Astrocyte of the spinal cord (primary cell): ENCODE data around the gene SOX11.

ENCODE experiments used
- DNase-seq: peaks from one replicate; pipeline ENCODE4 v3.0.0; 2011; ENCODE audit warnings: low read depth, low spot score
- H3K4me3 ChIP-seq: 2 replicates; pipeline ENCODE4 v1.5.1; 2011; ENCODE audit warnings: low read depth, mild to moderate bottlenecking, low read length, moderate library complexity
- in situ Hi-C: cut with HindIII; loops from 2 replicates; pipeline ENCODE4 v1.10.0; 2017; ENCODE audit warnings: low sequenced_read_pairs
- TF ChIP-seq, protein P1 (sequence below): IDR thresholded peaks from 2 replicates; pipeline ENCODE4 v1.5.1; 2012; ENCODE audit warnings: low read depth, mild to moderate bottlenecking, low read length, inconsistent platforms

SOX11 gene

DNA sequence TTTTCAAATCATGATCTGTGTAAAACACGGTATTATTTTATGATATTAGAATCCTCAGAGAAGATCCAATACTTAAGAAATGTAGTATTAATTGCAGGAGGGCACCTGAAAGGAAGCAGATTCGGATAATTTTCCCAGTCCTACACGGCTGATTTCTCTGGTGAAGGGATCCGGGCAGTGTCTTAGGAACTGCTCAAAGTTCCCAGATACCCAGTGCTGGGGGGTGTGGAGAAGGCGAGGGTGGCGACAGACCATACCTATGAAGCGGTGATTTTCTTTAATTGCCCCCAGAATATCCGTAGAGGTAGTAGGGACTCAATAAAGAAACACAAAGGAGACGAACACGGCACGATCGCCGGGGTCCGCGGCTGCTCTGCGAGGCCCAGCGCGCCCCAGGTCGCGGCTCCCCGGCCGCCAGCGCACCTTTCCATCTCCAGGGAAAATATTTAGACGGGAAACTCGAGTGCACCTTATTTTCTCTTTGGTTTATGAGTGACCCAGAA, 1.4 kb upstream of the SOX11 start:
- in situ Hi-C loops = no loop called here
- H3K4me3 ChIP-seq = peak overlapping the region; percentile 81
- peak; percentile 30 for DNase-seq
- TF ChIP-seq, protein P1, sequence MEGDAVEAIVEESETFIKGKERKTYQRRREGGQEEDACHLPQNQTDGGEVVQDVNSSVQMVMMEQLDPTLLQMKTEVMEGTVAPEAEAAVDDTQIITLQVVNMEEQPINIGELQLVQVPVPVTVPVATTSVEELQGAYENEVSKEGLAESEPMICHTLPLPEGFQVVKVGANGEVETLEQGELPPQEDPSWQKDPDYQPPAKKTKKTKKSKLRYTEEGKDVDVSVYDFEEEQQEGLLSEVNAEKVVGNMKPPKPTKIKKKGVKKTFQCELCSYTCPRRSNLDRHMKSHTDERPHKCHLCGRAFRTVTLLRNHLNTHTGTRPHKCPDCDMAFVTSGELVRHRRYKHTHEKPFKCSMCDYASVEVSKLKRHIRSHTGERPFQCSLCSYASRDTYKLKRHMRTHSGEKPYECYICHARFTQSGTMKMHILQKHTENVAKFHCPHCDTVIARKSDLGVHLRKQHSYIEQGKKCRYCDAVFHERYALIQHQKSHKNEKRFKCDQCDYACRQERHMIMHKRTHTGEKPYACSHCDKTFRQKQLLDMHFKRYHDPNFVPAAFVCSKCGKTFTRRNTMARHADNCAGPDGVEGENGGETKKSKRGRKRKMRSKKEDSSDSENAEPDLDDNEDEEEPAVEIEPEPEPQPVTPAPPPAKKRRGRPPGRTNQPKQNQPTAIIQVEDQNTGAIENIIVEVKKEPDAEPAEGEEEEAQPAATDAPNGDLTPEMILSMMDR = no peak

DNA sequence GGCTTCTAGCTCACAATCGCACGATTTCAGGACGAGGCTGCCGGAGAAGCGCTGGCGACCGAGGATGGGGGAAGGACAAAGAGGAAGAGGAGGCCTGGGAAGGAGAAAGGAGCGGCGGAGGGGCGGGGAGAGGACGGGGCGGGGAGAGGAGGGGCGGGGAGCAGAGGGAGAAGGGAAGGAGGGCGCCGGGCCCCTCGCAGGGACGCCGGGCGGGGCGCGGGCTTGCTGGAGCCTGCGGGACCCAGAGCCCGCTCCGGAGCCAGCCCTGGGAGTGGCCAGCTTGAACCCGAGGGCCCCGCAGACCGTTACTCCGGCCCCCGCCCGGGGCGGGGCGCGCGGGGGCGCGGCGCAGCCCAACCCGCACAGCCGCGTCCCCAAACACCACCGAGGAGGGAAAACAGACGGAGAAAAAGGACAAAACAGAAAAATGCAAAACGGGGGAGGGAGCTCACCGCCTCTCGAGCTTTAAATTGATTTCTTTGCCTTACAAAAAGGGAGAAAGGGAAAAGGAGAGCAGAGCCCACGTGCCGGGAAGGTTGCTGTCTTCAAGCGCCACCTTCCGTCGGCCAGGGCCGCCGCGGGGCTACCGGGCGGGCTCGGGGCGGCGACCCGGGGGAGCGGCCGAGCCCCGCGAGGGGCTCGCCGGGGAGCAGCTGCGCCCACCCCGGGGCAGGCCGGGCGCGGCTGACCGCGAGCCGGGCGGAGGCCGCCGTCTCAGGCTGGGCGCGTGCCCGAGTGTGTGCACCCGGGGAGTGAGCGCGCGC, 781 bp upstream of the SOX11 start:
- peak overlapping the region; percentile 81 for H3K4me3 ChIP-seq
- DNase-seq = peak; percentile 81
- TF ChIP-seq, protein P1 = peak; percentile 54
- in situ Hi-C loops = no loop called here

DNA sequence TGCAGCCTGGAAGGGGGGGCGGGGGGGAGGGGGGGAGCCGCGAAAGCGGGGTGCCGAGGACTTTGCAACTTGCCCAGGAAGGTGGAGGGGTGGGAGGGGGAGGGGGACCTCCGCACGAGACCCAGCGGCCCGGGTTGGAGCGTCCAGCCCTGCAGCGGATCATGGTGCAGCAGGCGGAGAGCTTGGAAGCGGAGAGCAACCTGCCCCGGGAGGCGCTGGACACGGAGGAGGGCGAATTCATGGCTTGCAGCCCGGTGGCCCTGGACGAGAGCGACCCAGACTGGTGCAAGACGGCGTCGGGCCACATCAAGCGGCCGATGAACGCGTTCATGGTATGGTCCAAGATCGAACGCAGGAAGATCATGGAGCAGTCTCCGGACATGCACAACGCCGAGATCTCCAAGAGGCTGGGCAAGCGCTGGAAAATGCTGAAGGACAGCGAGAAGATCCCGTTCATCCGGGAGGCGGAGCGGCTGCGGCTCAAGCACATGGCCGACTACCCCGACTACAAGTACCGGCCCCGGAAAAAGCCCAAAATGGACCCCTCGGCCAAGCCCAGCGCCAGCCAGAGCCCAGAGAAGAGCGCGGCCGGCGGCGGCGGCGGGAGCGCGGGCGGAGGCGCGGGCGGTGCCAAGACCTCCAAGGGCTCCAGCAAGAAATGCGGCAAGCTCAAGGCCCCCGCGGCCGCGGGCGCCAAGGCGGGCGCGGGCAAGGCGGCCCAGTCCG, 540 bp downstream of the SOX11 start:
- in situ Hi-C loops = no loop called here
- TF ChIP-seq, protein P1 = no peak
- peak overlapping the region; percentile 81 for H3K4me3 ChIP-seq
- DNase-seq = peak; percentile 72

GRCh38 chr2:5693287-5694201, 1.4 kb downstream of the SOX11 start:
- DNase-seq = peak; percentile 49
- in situ Hi-C loops = no loop called here
- H3K4me3 ChIP-seq = peak overlapping the region; percentile 81
- TF ChIP-seq, protein P1 = no peak

DNA sequence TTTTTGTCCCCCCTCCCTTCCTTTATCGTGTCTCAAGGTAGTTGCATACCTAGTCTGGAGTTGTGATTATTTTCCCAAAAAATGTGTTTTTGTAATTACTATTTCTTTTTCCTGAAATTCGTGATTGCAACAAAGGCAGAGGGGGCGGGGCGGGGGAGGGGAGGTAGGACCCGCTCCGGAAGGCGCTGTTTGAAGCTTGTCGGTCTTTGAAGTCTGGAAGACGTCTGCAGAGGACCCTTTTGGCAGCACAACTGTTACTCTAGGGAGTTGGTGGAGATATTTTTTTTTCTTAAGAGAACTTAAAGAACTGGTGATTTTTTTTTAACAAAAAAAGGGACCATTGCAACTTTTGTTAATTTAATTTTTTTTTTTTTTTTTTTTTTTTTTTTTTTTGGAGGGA, 2.1 kb downstream of the SOX11 start:
- in situ Hi-C loops = no loop called here
- TF ChIP-seq, protein P1 = no peak
- H3K4me3 ChIP-seq = peak overlapping the region; percentile 81
- DNase-seq = peak; percentile 50

- peak overlapping the region; percentile 81 for H3K4me3 ChIP-seq
- TF ChIP-seq, protein P1 = no peak
- in situ Hi-C loops = no loop called here
- peak; percentile 72 for DNase-seq
Observed at GRCh38 chr2:5695654-5696403, 3.6 kb downstream of the SOX11 start.
